A549 (cell line): ENCODE measurements around the gene PCDHB13.
"Not testable (repeated sequence)": the region's sequence is repeated elsewhere in the genome, so short reads cannot be mapped to it uniquely, and the experiment has no call there.

Experiments
- CEBPB ChIP-seq, 2 experiments: fragments of >200 bp in 1 of 2; sonication (Bioruptor Twin) in 1 of 2; formaldehyde crosslinking in 1 of 2; IDR thresholded peaks; 2 replicates each; pipeline ENCODE4 v1.6.1; 2012 to 2016
- CHD4 ChIP-seq: fragments of 200-600 bp; sonication (generic); IDR thresholded peaks from 2 replicates; pipeline ENCODE4 v1.6.1; 2016; ENCODE audit warnings: antibody characterized with exemption, mild to moderate bottlenecking, borderline replicate concordance
- CTCF ChIP-seq: fragments of >200 bp; sonication (Bioruptor Twin); formaldehyde crosslinking; IDR thresholded peaks from 3 replicates; pipeline ENCODE4 v1.5.1; 2016
- EP300 ChIP-seq, 2 experiments: fragments of >200 bp; sonication (Bioruptor Twin); formaldehyde crosslinking; IDR thresholded peaks; 2 replicates in 1 of 2; 3 replicates in 1 of 2; pipeline ENCODE4 v1.6.1; 2016 to 2017
- HMGXB4 ChIP-seq: fragments of 250-450 bp; sonication (Bioruptor Pico); IDR thresholded peaks from 2 replicates; pipeline ENCODE4 v1.5.0; 2021; ENCODE audit warnings: mild to moderate bottlenecking, moderate library complexity, borderline replicate concordance
- JUN ChIP-seq, 2 experiments: fragments of >200 bp; sonication (Bioruptor Twin); formaldehyde crosslinking; IDR thresholded peaks; 2 replicates in 1 of 2; 3 replicates in 1 of 2; pipeline ENCODE4 v1.6.1; 2016 to 2017
- MAX ChIP-seq: IDR thresholded peaks from 2 replicates; pipeline ENCODE4 v1.6.1; 2012
- MYC ChIP-seq: IDR thresholded peaks from 2 replicates; pipeline ENCODE4 v1.6.1; 2012; ENCODE audit warnings: mild to moderate bottlenecking, inconsistent platforms, low read length, improper control_type of control experiment, borderline replicate concordance
- RAD21 ChIP-seq, 2 experiments: fragments of >200 bp in 1 of 2; sonication (Bioruptor Twin) in 1 of 2; formaldehyde crosslinking in 1 of 2; IDR thresholded peaks in 1 of 2; conservative IDR thresholded peaks in 1 of 2; 2 replicates in 1 of 2; 3 replicates in 1 of 2; pipeline ENCODE4 v1.6.1; 2012 to 2018; ENCODE audit warnings: inconsistent platforms in 1 of 2

GRCh38 chr5:141225421-141225820, 11.7 kb downstream of the PCDHB13 start:
- not testable (repeated sequence) for TF ChIP-seq CTCF; RAD21 (conservative IDR thresholded peaks at IDR 0.05 in 1 of 2, IDR thresholded peaks at IDR 0.05 in 1 of 2); EP300 (IDR thresholded peaks at IDR 0.05); MYC; HMGXB4 (CRISPR knock-in tag); JUN (IDR thresholded peaks at IDR 0.05); CHD4; MAX; CEBPB (IDR thresholded peaks at IDR 0.05)
